Measurements from ENCODE around the gene HS3ST6.

The HS3ST6 gene

GRCh38 chr16:1874854-1875253 is 43.4 kb downstream of the HS3ST6 start:
- no peak for DNase-seq

- no peak for DNase-seq
Observed at GRCh38 chr16:1871974-1872635, 46.1 kb downstream of the HS3ST6 start, which contains the start of gene MEIOB. Gene MEIOB (minus strand): TSS chr16:1872164. CDS start chr16:1868175, 3,989 bp downstream.

GRCh38 chr16:1870365-1871082 is 47.7 kb downstream of the HS3ST6 start:
- no peak for DNase-seq

GRCh38 chr16:1865902-1866690 is 52.1 kb downstream of the HS3ST6 start:
- DNase-seq: no peak

GRCh38 chr16:1863681-1864460 is 54.3 kb downstream of the HS3ST6 start:
- DNase-seq: no peak

GRCh38 chr16:1862394-1862793 is 55.8 kb downstream of the HS3ST6 start:
- DNase-seq: no peak

GRCh38 chr16:1861730-1862129 is 56.5 kb downstream of the HS3ST6 start:
- DNase-seq: no peak
